Measurements from ENCODE around the gene CAMK1D.

Gene CAMK1D

DNA sequence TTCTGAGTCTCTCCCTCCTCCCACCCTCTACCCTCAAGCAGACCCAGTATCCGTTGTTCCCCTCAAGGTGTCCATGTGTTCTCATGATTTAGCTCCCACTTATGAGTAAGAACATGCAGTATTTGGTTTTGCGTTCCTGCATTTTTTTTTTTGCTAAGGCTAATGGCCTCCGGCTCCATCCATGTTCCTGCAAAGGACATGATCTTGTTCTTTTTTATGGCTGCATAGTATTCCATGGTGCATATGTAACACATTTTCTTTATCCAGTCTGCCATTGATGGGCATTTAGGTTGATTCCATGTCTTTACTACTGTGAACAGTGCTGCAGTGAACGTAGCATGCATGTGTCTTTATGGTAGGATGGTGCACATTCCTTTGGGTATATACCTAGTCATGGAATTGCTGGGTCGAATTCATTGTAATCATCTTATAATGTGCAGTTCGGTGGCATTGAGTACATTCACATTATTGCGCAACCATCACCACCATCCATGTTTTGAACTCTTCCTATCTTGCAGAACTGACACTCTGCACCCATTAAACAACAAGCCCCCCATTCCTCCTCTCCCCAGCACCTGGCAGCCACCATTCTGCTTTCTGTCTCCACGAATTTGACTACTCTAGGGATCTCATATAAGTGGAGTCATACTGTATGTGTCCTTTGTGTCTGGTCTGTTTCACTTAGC, 125.5 kb downstream of the CAMK1D start:
- Histone ChIP-seq H2AFZ (ENCODE audit: low read depth, low read length) (no peak overlapping the region), H3K4me1 (ENCODE audit: insufficient read depth, low read length) (no peaks in the 10 kb centered on the region), H3K4me3 (ENCODE audit: low read depth in 1 of 2, low read length in 2 of 2) (no peak overlapping the region), H4K20me1 (ENCODE audit: insufficient read depth, low read length) (peaks cover 7% of the 10 kb centered on the region; the same call in 1 of the 2 replicates), H3K79me2 (ENCODE audit: insufficient read depth, low read length) (no peaks in the 10 kb centered on the region), H3K27ac (ENCODE audit: low read length) (no peak overlapping the region), H3K4me2 (ENCODE audit: insufficient read depth, low read length) (no peak overlapping the region), H3K9me3 (ENCODE audit: insufficient read depth, low read length, severe bottlenecking) (no peaks in the 10 kb centered on the region), H3K36me3 (ENCODE audit: insufficient read depth, low read length) (no peaks in the 10 kb centered on the region), H3K9ac (ENCODE audit: low read depth, low read length) (no peak overlapping the region), H3K27me3 (ENCODE audit: insufficient read depth, low read length, poor library complexity) (no peaks in the 10 kb centered on the region)
- ATAC-seq (ENCODE audit: insufficient read depth, low read depth) (no peak), DNase-seq (no peak)
- TF ChIP-seq EZH2 (IDR thresholded peaks at IDR 0.05; ENCODE audit: borderline replicate concordance, low read depth, low read length, severe bottlenecking): no peak
- TF ChIP-seq CTCF (IDR thresholded peaks at IDR 0.05; ENCODE audit: borderline replicate concordance, extremely low read depth, low read length, poor library complexity, severe bottlenecking): no peak

DNA sequence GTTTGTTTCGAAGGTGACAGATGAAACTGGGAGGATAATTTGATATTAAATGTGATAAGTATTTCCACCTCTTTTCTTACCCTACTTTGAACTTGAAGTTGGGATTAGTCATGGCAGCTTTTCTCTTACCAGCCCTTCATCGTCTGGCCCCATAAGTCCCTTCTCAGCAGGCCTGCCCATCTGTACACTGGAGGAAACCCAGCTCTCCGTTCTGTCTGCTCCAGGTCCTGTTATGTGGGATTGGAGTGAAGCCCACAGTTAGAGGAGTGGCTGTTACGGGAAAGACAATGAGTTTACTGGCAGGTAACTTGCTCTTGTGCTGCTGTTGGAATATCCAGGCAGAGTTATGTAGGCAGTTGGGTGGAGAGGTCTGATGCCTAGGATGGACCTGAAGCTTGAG, 127.3 kb downstream of the CAMK1D start:
- H3K36me3 ChIP-seq (ENCODE audit: insufficient read depth, low read length): no peaks in the 10 kb centered on the region
- no peak overlapping the region for H3K9ac ChIP-seq (ENCODE audit: low read depth, low read length)
- H3K4me3 ChIP-seq (ENCODE audit: low read depth in 1 of 2, low read length in 2 of 2): no peak overlapping the region
- H4K20me1 ChIP-seq (ENCODE audit: insufficient read depth, low read length): no peaks in the 10 kb centered on the region
- no peaks in the 10 kb centered on the region for H3K27me3 ChIP-seq (ENCODE audit: insufficient read depth, low read length, poor library complexity)
- no peak overlapping the region for H2AFZ ChIP-seq (ENCODE audit: low read depth, low read length)
- ATAC-seq (ENCODE audit: insufficient read depth, low read depth): no peak
- no peak for DNase-seq
- TF ChIP-seq EZH2 (IDR thresholded peaks at IDR 0.05; ENCODE audit: borderline replicate concordance, low read depth, low read length, severe bottlenecking) (no peak), CTCF (IDR thresholded peaks at IDR 0.05; ENCODE audit: borderline replicate concordance, extremely low read depth, low read length, poor library complexity, severe bottlenecking) (no peak)
- peaks cover 6% of the 10 kb centered on the region for H3K9me3 ChIP-seq (ENCODE audit: insufficient read depth, low read length, severe bottlenecking)
- no peak overlapping the region for H3K4me2 ChIP-seq (ENCODE audit: insufficient read depth, low read length)
- H3K4me1 ChIP-seq (ENCODE audit: insufficient read depth, low read length): no peaks in the 10 kb centered on the region
- no peak overlapping the region for H3K27ac ChIP-seq (ENCODE audit: low read length)
- H3K79me2 ChIP-seq (ENCODE audit: insufficient read depth, low read length): no peaks in the 10 kb centered on the region

DNA sequence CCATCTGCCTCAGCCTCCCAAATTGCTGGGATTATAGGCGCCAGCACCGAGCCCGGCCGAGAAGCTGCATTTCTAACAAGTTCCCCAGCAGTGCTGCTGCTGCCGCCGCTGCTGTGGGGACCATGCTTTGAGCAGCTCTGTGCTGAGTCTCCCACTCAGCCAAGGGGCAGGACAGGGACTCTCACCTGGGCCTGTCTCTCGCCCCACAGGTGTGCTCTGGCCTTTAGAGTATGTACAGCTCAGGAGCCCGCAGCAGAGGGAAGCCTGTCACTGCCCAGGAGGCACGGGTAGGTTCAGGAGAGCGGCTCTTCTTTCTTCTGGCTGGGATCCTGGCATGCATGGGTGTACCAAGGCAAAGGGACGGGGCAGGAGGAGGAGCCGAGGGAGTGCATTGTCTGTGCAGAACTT, 130.1 kb downstream of the CAMK1D start:
- no peaks in the 10 kb centered on the region for H3K36me3 ChIP-seq (ENCODE audit: insufficient read depth, low read length)
- H2AFZ ChIP-seq (ENCODE audit: low read depth, low read length): no peak overlapping the region
- H3K4me1 ChIP-seq (ENCODE audit: insufficient read depth, low read length): no peaks in the 10 kb centered on the region
- no peak overlapping the region for H3K4me3 ChIP-seq (ENCODE audit: low read depth in 1 of 2, low read length in 2 of 2)
- no peak for ATAC-seq (ENCODE audit: insufficient read depth, low read depth)
- TF ChIP-seq CTCF (IDR thresholded peaks at IDR 0.05; ENCODE audit: borderline replicate concordance, extremely low read depth, low read length, poor library complexity, severe bottlenecking): no peak
- no peak for TF ChIP-seq EZH2 (IDR thresholded peaks at IDR 0.05; ENCODE audit: borderline replicate concordance, low read depth, low read length, severe bottlenecking)
- no peaks in the 10 kb centered on the region for H4K20me1 ChIP-seq (ENCODE audit: insufficient read depth, low read length)
- DNase-seq: no peak
- no peak overlapping the region for H3K9ac ChIP-seq (ENCODE audit: low read depth, low read length)
- no peak overlapping the region for H3K4me2 ChIP-seq (ENCODE audit: insufficient read depth, low read length)
- no peaks in the 10 kb centered on the region for H3K27me3 ChIP-seq (ENCODE audit: insufficient read depth, low read length, poor library complexity)
- H3K9me3 ChIP-seq (ENCODE audit: insufficient read depth, low read length, severe bottlenecking): peaks cover 6% of the 10 kb centered on the region
- no peaks in the 10 kb centered on the region for H3K79me2 ChIP-seq (ENCODE audit: insufficient read depth, low read length)
- no peak overlapping the region for H3K27ac ChIP-seq (ENCODE audit: low read length)

All from DND-41 (cell line).